ENCODE data around the gene GPAT3. TPM values are rescaled to one million over a fixed set of nuclear protein-coding genes. Genes with fewer than 3 reads are reported as not detected.

Gene GPAT3
- total RNA-seq, 1 experiment from 2014 or later = not detected

GRCh38 chr4:83558059-83558653 lies 22.2 kb downstream of the GPAT3 start:
- no peaks in the 10 kb centered on the region for H3K79me2 ChIP-seq (ENCODE audit: low read length)
- no peak overlapping the region for H3K4me2 ChIP-seq (ENCODE audit: low read depth, low read length, poor library complexity, severe bottlenecking)
- H2AFZ ChIP-seq (ENCODE audit: low read length) = no peak overlapping the region

GRCh38 chr4:83558680-83559079 lies 22.8 kb downstream of the GPAT3 start:
- Histone ChIP-seq H3K9me2 (replicated peaks; ENCODE audit: insufficient read depth, low read length) (no peaks in the 10 kb centered on the region), H3K36me3 (ENCODE audit: insufficient read depth, low read length) (no peaks in the 10 kb centered on the region), H4K20me1 (ENCODE audit: insufficient read depth, low read depth, low read length) (no peaks in the 10 kb centered on the region), H3K9me3 (ENCODE audit: low read length) (no peaks in the 10 kb centered on the region), H3K4me3 (ENCODE audit: low read length) (no peak overlapping the region), H2AFZ (ENCODE audit: low read length) (no peak overlapping the region), H3K27me3 (ENCODE audit: low read length) (no peaks in the 10 kb centered on the region), H3K79me2 (ENCODE audit: low read length) (no peaks in the 10 kb centered on the region), H3K4me2 (ENCODE audit: low read depth, low read length, poor library complexity, severe bottlenecking) (no peak overlapping the region), H3K4me1 (ENCODE audit: low read length) (no peaks in the 10 kb centered on the region), H3K27ac (ENCODE audit: low read length) (no peak overlapping the region), H3K9ac (ENCODE audit: low read length) (no peak overlapping the region)
- DNase-seq = no peak

More at GRCh38 chr4:83558059-83558653, 22.2 kb downstream of the GPAT3 start:
- H3K9me3 ChIP-seq (ENCODE audit: low read length) = no peaks in the 10 kb centered on the region
- no peaks in the 10 kb centered on the region for H3K36me3 ChIP-seq (ENCODE audit: insufficient read depth, low read length)
- no peak overlapping the region for H3K9ac ChIP-seq (ENCODE audit: low read length)
- H3K9me2 ChIP-seq (replicated peaks; ENCODE audit: insufficient read depth, low read length) = no peaks in the 10 kb centered on the region
- no peaks in the 10 kb centered on the region for H3K4me1 ChIP-seq (ENCODE audit: low read length)
- no peak for DNase-seq
- H3K27me3 ChIP-seq (ENCODE audit: low read length) = no peaks in the 10 kb centered on the region
- H3K27ac ChIP-seq (ENCODE audit: low read length) = no peak overlapping the region
- H4K20me1 ChIP-seq (ENCODE audit: insufficient read depth, low read depth, low read length) = no peaks in the 10 kb centered on the region
- H3K4me3 ChIP-seq (ENCODE audit: low read length) = no peak overlapping the region

- H3K4me2 ChIP-seq (ENCODE audit: low read depth, low read length, poor library complexity, severe bottlenecking) = no peak overlapping the region
Observed at GRCh38 chr4:83560523-83560922, 24.6 kb downstream of the GPAT3 start.

GRCh38 chr4:83561381-83561780 lies 25.5 kb downstream of the GPAT3 start:
- no peak for DNase-seq
- H4K20me1 ChIP-seq (ENCODE audit: insufficient read depth, low read depth, low read length) = no peaks in the 10 kb centered on the region
- H2AFZ ChIP-seq (ENCODE audit: low read length) = no peak overlapping the region
- H3K27me3 ChIP-seq (ENCODE audit: low read length) = no peaks in the 10 kb centered on the region
- no peak overlapping the region for H3K4me3 ChIP-seq (ENCODE audit: low read length)
- no peaks in the 10 kb centered on the region for H3K9me2 ChIP-seq (replicated peaks; ENCODE audit: insufficient read depth, low read length)
- H3K4me2 ChIP-seq (ENCODE audit: low read depth, low read length, poor library complexity, severe bottlenecking) = no peak overlapping the region
- no peak overlapping the region for H3K9ac ChIP-seq (ENCODE audit: low read length)
- no peak overlapping the region for H3K27ac ChIP-seq (ENCODE audit: low read length)
- no peaks in the 10 kb centered on the region for H3K36me3 ChIP-seq (ENCODE audit: insufficient read depth, low read length)
- no peaks in the 10 kb centered on the region for H3K9me3 ChIP-seq (ENCODE audit: low read length)
- no peaks in the 10 kb centered on the region for H3K4me1 ChIP-seq (ENCODE audit: low read length)
- no peaks in the 10 kb centered on the region for H3K79me2 ChIP-seq (ENCODE audit: low read length)

More at GRCh38 chr4:83560523-83560922, 24.6 kb downstream of the GPAT3 start:
- Histone ChIP-seq H3K36me3 (ENCODE audit: insufficient read depth, low read length) (no peaks in the 10 kb centered on the region), H3K27ac (ENCODE audit: low read length) (no peak overlapping the region), H3K4me3 (ENCODE audit: low read length) (no peak overlapping the region), H2AFZ (ENCODE audit: low read length) (no peak overlapping the region), H4K20me1 (ENCODE audit: insufficient read depth, low read depth, low read length) (no peaks in the 10 kb centered on the region), H3K9ac (ENCODE audit: low read length) (no peak overlapping the region), H3K79me2 (ENCODE audit: low read length) (no peaks in the 10 kb centered on the region), H3K4me1 (ENCODE audit: low read length) (no peaks in the 10 kb centered on the region), H3K9me3 (ENCODE audit: low read length) (no peaks in the 10 kb centered on the region), H3K9me2 (replicated peaks; ENCODE audit: insufficient read depth, low read length) (no peaks in the 10 kb centered on the region), H3K27me3 (ENCODE audit: low read length) (no peaks in the 10 kb centered on the region)
- DNase-seq = no peak

- no peaks in the 10 kb centered on the region for H3K36me3 ChIP-seq (ENCODE audit: insufficient read depth, low read length)
- H3K9ac ChIP-seq (ENCODE audit: low read length) = no peak overlapping the region
- H3K4me1 ChIP-seq (ENCODE audit: low read length) = no peaks in the 10 kb centered on the region
- no peaks in the 10 kb centered on the region for H4K20me1 ChIP-seq (ENCODE audit: insufficient read depth, low read depth, low read length)
- H2AFZ ChIP-seq (ENCODE audit: low read length) = no peak overlapping the region
- no peaks in the 10 kb centered on the region for H3K9me3 ChIP-seq (ENCODE audit: low read length)
- no peak for DNase-seq
- H3K4me2 ChIP-seq (ENCODE audit: low read depth, low read length, poor library complexity, severe bottlenecking) = no peak overlapping the region
- H3K79me2 ChIP-seq (ENCODE audit: low read length) = no peaks in the 10 kb centered on the region
- no peaks in the 10 kb centered on the region for H3K9me2 ChIP-seq (replicated peaks; ENCODE audit: insufficient read depth, low read length)
- no peak overlapping the region for H3K4me3 ChIP-seq (ENCODE audit: low read length)
- no peak overlapping the region for H3K27ac ChIP-seq (ENCODE audit: low read length)
- H3K27me3 ChIP-seq (ENCODE audit: low read length) = no peaks in the 10 kb centered on the region
Observed at GRCh38 chr4:83563998-83564397, 28.1 kb downstream of the GPAT3 start.

GRCh38 chr4:83568062-83568461 lies 32.2 kb downstream of the GPAT3 start:
- H3K36me3 ChIP-seq (ENCODE audit: insufficient read depth, low read length) = no peaks in the 10 kb centered on the region
- H3K4me2 ChIP-seq (ENCODE audit: low read depth, low read length, poor library complexity, severe bottlenecking) = no peak overlapping the region
- H2AFZ ChIP-seq (ENCODE audit: low read length) = no peak overlapping the region
- no peaks in the 10 kb centered on the region for H3K79me2 ChIP-seq (ENCODE audit: low read length)
- no peak overlapping the region for H3K4me3 ChIP-seq (ENCODE audit: low read length)
- no peak overlapping the region for H3K27ac ChIP-seq (ENCODE audit: low read length)
- no peak overlapping the region for H3K9ac ChIP-seq (ENCODE audit: low read length)
- H3K4me1 ChIP-seq (ENCODE audit: low read length) = no peaks in the 10 kb centered on the region
- H4K20me1 ChIP-seq (ENCODE audit: insufficient read depth, low read depth, low read length) = no peaks in the 10 kb centered on the region
- DNase-seq = no peak
- H3K9me2 ChIP-seq (replicated peaks; ENCODE audit: insufficient read depth, low read length) = no peaks in the 10 kb centered on the region
- H3K9me3 ChIP-seq (ENCODE audit: low read length) = no peaks in the 10 kb centered on the region
- H3K27me3 ChIP-seq (ENCODE audit: low read length) = no peaks in the 10 kb centered on the region

- H3K36me3 ChIP-seq (ENCODE audit: insufficient read depth, low read length) = no peaks in the 10 kb centered on the region
- no peaks in the 10 kb centered on the region for H3K79me2 ChIP-seq (ENCODE audit: low read length)
- H3K4me3 ChIP-seq (ENCODE audit: low read length) = no peak overlapping the region
- no peaks in the 10 kb centered on the region for H3K9me3 ChIP-seq (ENCODE audit: low read length)
- H3K9ac ChIP-seq (ENCODE audit: low read length) = no peak overlapping the region
- H3K27ac ChIP-seq (ENCODE audit: low read length) = no peak overlapping the region
- H3K9me2 ChIP-seq (replicated peaks; ENCODE audit: insufficient read depth, low read length) = no peaks in the 10 kb centered on the region
- H4K20me1 ChIP-seq (ENCODE audit: insufficient read depth, low read depth, low read length) = no peaks in the 10 kb centered on the region
- DNase-seq = no peak
- no peak overlapping the region for H2AFZ ChIP-seq (ENCODE audit: low read length)
- no peaks in the 10 kb centered on the region for H3K27me3 ChIP-seq (ENCODE audit: low read length)
- H3K4me1 ChIP-seq (ENCODE audit: low read length) = no peaks in the 10 kb centered on the region
- H3K4me2 ChIP-seq (ENCODE audit: low read depth, low read length, poor library complexity, severe bottlenecking) = no peak overlapping the region
Observed at GRCh38 chr4:83569429-83569828, 33.5 kb downstream of the GPAT3 start.

- Histone ChIP-seq H4K20me1 (ENCODE audit: insufficient read depth, low read depth, low read length) (no peaks in the 10 kb centered on the region), H3K79me2 (ENCODE audit: low read length) (no peaks in the 10 kb centered on the region), H3K27me3 (ENCODE audit: low read length) (no peaks in the 10 kb centered on the region), H3K4me3 (ENCODE audit: low read length) (no peak overlapping the region), H3K9me3 (ENCODE audit: low read length) (no peaks in the 10 kb centered on the region), H3K4me2 (ENCODE audit: low read depth, low read length, poor library complexity, severe bottlenecking) (no peak overlapping the region), H3K9me2 (replicated peaks; ENCODE audit: insufficient read depth, low read length) (no peaks in the 10 kb centered on the region), H2AFZ (ENCODE audit: low read length) (no peak overlapping the region), H3K9ac (ENCODE audit: low read length) (no peak overlapping the region), H3K36me3 (ENCODE audit: insufficient read depth, low read length) (no peaks in the 10 kb centered on the region), H3K27ac (ENCODE audit: low read length) (no peak overlapping the region), H3K4me1 (ENCODE audit: low read length) (no peaks in the 10 kb centered on the region)
- peak; percentile 44 for DNase-seq
Observed at GRCh38 chr4:83569987-83570386, 34.1 kb downstream of the GPAT3 start.

All from Karpas-422 (cell line).